ENCODE data around the gene CCL25.
"Not testable (repeated sequence)": the region's sequence is repeated elsewhere in the genome, so short reads cannot be mapped to it uniquely, and the experiment has no call there.

The CCL25 gene

GRCh38 chr19:8085598-8086408, 33.2 kb downstream of the CCL25 start:
- no peak for DNase-seq (ENCODE audit: low read depth in 2 of 2)

- no peak for DNase-seq (ENCODE audit: low read depth in 2 of 2)
These were observed 34.3 kb downstream of the CCL25 start for GRCh38 chr19:8086849-8087248.

GRCh38 chr19:8087876-8088275, 35.3 kb downstream of the CCL25 start:
- DNase-seq (ENCODE audit: low read depth in 2 of 2): no peak

GRCh38 chr19:8088752-8089663, 36.4 kb downstream of the CCL25 start:
- DNase-seq (ENCODE audit: low read depth in 2 of 2): no peak

GRCh38 chr19:8089664-8090601, 37.4 kb downstream of the CCL25 start:
- no peak for DNase-seq (ENCODE audit: low read depth in 2 of 2)

GRCh38 chr19:8090950-8091349, 38.4 kb downstream of the CCL25 start:
- no peak for DNase-seq (ENCODE audit: low read depth in 2 of 2)

- no peak for DNase-seq (ENCODE audit: low read depth in 2 of 2)
These were observed 41.2 kb downstream of the CCL25 start for GRCh38 chr19:8093740-8094139.

GRCh38 chr19:8094336-8094735, 41.8 kb downstream of the CCL25 start:
- no peak for DNase-seq (ENCODE audit: low read depth in 2 of 2)

GRCh38 chr19:8095354-8095886, 42.9 kb downstream of the CCL25 start:
- no peak for DNase-seq (ENCODE audit: low read depth in 2 of 2)

- DNase-seq (ENCODE audit: low read depth in 2 of 2): no peak
These were observed 43.5 kb downstream of the CCL25 start for GRCh38 chr19:8096071-8096470.

GRCh38 chr19:8097198-8097597, 44.6 kb downstream of the CCL25 start:
- DNase-seq (ENCODE audit: low read depth in 2 of 2): no peak

GRCh38 chr19:8097681-8098567, 45.4 kb downstream of the CCL25 start:
- no peak for DNase-seq (ENCODE audit: low read depth in 2 of 2)

GRCh38 chr19:8101311-8101710, 48.8 kb downstream of the CCL25 start:
- DNase-seq (ENCODE audit: low read depth in 2 of 2): no peak

- DNase-seq (ENCODE audit: low read depth in 2 of 2): not testable (repeated sequence)
These were observed 49.4 kb downstream of the CCL25 start for GRCh38 chr19:8101910-8102309.

GRCh38 chr19:8105471-8105870, 52.9 kb downstream of the CCL25 start:
- DNase-seq (ENCODE audit: low read depth in 2 of 2): no peak

- DNase-seq (ENCODE audit: low read depth in 2 of 2): no peak
These were observed 54.8 kb downstream of the CCL25 start for GRCh38 chr19:8107301-8107903.

GRCh38 chr19:8108560-8109445, 56.2 kb downstream of the CCL25 start:
- no peak for DNase-seq (ENCODE audit: low read depth in 2 of 2)

- DNase-seq (ENCODE audit: low read depth in 2 of 2): no peak
These were observed 56.9 kb downstream of the CCL25 start for GRCh38 chr19:8109455-8109854.

All from stimulated activated CD4-positive, alpha-beta T cell treated with anti-CD3 and anti-CD28 coated beads, Interleukin-1b, Interleukin-23, amount 100 ng/mL, for 1 hour (primary cell).